DMS114 treated with DMSO at 0.1 percent for 48 hours (cell line): ENCODE data around the gene ARIH2.
"Not testable (repeated sequence)": the region's sequence is repeated elsewhere in the genome, so short reads cannot be mapped to it uniquely, and the experiment has no call there.

ENCODE experiments used
- DNase-seq: peaks from one replicate; lab custom pipeline; 2025; ENCODE audit not compliant: unreplicated experiment; lab: John Stamatoyannopoulos, UW

ARIH2 gene

DNA sequence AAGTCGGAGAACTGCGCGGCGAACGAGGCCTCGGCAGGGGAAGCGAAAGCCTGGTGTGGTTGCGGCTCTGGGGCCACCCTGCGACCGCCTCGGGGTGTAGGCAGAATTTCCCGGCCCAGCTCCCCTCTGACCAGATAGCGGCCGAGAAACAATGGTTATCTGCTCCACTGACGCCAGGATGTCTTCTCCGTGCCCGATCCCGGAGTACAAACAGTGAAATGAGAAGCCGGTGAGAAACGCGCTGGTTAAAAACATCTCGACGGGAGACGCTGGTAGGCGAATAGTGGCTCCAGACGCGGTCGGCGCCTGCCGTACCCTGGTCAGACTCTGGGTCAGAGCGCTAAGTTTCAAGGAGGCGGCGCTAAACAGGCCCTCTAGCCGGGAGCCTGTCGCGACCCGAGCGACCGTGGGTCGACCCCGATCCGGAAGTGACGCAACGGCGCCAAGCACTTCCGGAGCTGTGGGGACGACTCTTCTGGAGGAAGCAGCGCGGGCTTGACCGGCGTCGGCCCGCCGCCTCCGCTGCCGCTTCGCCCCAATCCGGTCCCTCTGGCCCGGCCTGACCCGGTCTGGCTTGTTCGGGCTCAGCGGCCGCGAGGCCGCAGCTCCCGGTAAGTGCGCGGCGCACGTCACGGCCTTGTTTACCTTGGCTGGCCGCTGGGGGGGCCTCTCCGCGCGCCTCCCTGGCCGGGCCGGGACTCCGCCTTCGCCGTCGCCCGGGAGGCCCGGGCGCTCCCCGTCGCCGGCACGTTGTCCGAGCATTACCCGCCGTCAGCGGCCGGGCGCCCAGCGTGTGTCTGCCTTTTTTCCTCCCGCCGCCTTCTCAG lies at the start of gene ARIH2:
Gene ARIH2 (plus strand): TSS at position 455 of the 827 bp plus-strand sequence. CDS start 8,717 bp downstream, outside the sequence.
- DNase-seq = peak; percentile 76

DNA sequence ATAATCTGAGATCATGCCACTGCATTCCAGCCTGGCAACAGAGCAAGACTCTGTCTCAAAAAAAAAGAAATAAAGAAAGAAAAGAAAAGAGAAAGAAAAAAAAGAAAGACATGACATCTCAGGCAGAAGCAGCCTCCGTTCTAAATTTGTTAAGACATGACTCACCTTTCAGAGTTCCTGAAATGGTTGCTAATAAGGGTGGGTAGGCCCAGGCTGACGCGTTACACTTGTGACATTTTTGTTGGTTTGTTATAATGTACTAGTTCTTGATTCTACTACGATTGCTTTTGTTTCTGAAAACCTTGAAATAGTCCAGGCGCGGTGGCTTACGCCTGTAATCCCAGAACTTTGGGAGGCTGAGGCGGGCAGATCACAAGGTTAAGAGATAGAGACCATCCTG lies 41.0 kb upstream of the ARIH2 start:
- no peak for DNase-seq

DNA sequence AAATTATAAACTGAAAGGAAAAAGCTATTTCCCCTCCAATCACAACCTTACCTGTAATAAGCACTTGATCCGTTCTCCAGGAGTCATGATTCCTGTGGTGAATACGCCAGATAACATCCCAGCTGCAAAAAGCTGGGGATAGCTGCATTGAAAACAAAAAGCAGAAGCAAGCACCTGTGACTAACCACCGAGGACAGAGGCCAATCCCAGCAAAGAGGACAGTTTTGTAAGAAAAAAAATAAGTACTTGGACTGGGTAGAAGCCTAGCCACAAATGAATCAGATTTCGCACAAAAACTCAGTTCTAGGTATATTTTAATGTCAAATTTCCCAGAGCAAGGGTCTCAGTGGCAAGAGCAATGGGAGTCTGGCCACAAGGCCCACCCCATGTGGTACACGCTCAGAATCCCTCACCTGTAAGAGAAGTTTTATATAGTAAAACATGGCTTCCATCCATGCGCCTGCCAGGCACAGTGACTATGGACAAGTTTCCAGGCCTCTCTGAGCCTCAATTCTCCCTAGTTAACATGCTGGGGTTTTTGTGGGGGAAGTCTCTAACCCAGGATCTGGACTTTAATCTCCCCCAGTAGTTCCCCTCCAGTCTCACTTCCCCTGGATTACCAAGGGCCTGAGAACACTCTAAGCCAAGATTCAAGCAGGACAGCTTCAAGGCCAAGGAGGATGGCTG lies 39.2 kb upstream of the ARIH2 start:
- DNase-seq = no peak

GRCh38 chr3:48879994-48880377 lies 38.7 kb upstream of the ARIH2 start:
- DNase-seq = no peak

- no peak for DNase-seq
Observed at GRCh38 chr3:48881006-48881405, 37.6 kb upstream of the ARIH2 start.

- DNase-seq = no peak
Observed at GRCh38 chr3:48881652-48882114, 37.0 kb upstream of the ARIH2 start.

- no peak for DNase-seq
Observed at GRCh38 chr3:48885753-48886152, 32.9 kb upstream of the ARIH2 start.

GRCh38 chr3:48891606-48892005 lies 27.0 kb upstream of the ARIH2 start:
- DNase-seq = no peak

GRCh38 chr3:48894516-48894915 lies 24.1 kb upstream of the ARIH2 start:
- no peak for DNase-seq

- no peak for DNase-seq
Observed at GRCh38 chr3:48896936-48897335, 21.7 kb upstream of the ARIH2 start.

- DNase-seq = peak; percentile 7
Observed at GRCh38 chr3:48897460-48898376, 20.9 kb upstream of the ARIH2 start.

- peak; percentile 52 for DNase-seq
Observed at GRCh38 chr3:48898383-48899234, 20.0 kb upstream of the ARIH2 start, which contains the start of gene SLC25A20. Gene SLC25A20, minus strand, starts transcription at chr3:48898882. Its CDS starts 88 bp downstream, at chr3:48898794.

DNA sequence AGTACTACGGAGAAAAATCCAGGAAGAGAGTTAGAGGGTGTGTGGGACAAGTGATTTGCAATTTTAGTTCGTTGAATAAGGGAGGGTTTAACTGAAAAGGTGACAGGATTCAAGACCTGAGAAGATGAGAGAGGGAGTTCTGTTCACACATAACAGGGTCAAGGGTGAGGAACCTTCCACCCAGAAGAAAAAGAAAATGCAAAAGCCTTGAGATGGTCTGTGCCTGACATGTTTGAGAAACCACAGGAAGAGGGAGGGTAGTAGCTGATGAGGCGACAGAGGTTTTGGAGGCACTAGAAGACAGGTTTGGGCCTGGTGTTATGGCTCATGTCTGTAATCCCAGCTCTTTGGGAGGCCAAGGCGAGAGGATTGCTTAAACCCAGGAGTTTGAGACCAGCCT lies 19.4 kb upstream of the ARIH2 start:
- no peak for DNase-seq

DNA sequence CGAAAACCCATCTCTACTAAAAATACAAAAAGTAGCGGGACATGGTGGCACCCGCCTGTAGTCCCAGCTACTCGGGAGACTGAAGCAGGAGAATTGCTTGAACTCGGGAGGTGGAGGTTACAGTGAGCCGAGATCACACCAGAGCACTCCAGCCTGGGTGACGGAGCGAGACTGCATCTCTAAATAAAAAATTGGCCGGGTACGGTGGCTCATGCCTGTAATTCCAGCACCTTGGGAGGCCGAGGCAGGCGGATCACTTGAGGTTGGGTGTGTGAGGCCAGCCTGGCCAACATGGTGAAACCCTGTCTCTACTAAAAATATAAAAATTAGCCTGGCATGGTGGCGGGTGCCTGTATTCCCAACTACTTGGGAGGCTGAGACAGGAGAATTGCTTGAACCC lies 11.6 kb upstream of the ARIH2 start:
- not testable (repeated sequence) for DNase-seq

- DNase-seq = no peak
Observed at GRCh38 chr3:48915296-48915695, 3.3 kb upstream of the ARIH2 start.

DNA sequence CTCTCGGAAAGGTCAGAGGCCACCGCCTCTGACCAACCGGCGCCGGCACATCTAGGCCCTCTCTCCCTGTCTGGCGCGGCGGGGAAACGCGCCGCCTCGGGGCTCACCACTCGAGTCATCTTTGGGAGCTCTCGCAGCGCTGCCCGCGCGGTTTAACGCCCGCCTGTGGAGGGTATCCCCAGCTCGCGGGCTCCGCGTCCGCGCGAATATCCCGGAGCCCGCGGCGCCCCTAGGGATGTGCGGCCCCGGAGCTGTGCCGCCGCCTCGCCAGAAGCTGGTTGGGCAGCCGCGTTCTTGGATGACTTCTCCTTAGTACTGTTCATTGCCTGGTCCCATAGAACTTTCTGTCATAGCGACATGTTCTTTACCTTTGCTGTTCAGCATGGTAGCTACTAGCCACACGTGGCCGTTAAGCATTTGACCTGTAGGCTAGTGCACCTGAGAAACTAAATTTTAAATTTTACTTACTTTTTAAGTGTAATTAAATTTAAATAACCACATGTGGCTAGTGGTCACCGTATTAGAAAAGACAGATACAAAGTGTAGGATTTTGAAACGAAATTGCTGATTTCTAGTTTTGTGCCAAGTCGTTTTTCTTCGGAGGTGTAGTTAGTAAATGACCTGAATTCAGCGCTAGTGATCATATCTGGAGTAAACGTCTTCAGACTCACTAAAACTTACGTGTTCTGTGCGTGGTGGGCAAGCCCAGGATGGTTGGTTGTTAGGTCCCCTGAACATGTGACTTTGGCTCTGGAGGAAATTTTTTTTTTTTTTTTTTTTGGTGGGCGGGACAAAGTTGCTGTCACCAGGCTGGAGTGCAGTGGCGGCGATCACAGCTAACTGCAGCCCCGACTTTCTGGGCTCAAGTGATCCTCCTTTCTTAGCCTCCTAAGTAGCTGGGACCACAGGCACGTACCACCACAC lies 835 bp downstream of the ARIH2 start:
- DNase-seq = peak; percentile 39

GRCh38 chr3:48926425-48927392 lies 8.1 kb downstream of the ARIH2 start:
- DNase-seq = no peak

DNA sequence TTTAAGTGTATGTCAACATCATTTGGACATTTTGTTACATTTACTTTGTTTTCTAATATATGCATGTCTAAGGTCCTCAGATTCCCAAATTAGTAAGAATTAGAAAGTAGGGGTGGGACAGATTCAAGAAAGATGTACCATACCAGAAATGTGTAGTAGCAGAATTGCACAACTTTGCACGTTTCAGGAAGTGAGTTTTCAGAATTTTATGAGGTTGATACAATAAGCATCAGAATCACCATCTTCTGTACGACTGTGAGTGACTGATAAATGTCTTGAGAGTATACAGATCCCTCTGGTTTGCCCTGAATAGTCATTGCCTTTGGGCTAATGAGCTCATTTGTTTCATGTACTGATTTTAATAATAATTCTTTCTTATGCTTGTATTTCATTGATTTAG lies 9.3 kb downstream of the ARIH2 start:
- no peak for DNase-seq
